Suprapubic skin (tissue), 4 donors: Measurements from ENCODE around the gene SLC6A6.

Source experiments
- EP300 ChIP-seq: sonication (generic); formaldehyde crosslinking; IDR thresholded peaks from one replicate; pipeline ENCODE4 v1.6.1; 2017; ENCODE audit warnings: antibody characterized with exemption
- POLR2A ChIP-seq, 2 donors: fragments of 450-650 bp; IDR thresholded peaks; one replicate each; pipeline ENCODE4 v1.6.1; 2017; ENCODE audit warnings: antibody characterized with exemption in 2 of 2, mild to moderate bottlenecking in 2 of 2, moderate library complexity in 2 of 2
- POLR2AphosphoS5 ChIP-seq, 3 donors: sonication (generic); formaldehyde crosslinking; IDR thresholded peaks; one replicate each; pipeline ENCODE4 v1.6.1; 2017; ENCODE audit warnings: antibody characterized with exemption in 3 of 3
- TF ChIP-seq, protein P1 (sequence below), 2 donors: fragments of 200-600 bp in 1 of 2; fragments of 450-650 bp in 1 of 2; sonication (generic) in 1 of 2; IDR thresholded peaks; one replicate each; pipeline ENCODE4 v1.5.1; 2016 to 2019; ENCODE audit warnings: antibody characterized with exemption in 2 of 2, mild to moderate bottlenecking in 1 of 2, moderate library complexity in 1 of 2

DNA sequence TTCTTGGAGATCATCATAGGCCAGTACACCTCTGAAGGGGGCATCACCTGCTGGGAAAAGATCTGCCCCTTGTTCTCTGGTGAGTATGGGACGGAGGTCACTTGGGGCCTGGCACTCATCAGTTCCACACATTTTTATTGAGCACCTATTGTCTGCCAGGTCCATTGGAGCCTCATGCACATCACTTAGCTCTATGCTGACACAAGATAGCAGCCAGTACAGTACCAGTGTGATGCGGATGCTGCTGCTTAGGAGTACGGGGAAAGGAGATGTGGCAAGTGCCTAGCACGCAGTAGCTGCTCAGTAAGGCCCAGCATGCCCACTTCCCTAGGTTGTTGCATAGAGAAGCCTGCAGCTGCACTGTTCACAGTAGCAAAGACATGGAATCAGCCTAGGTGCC, 43.4 kb downstream of the SLC6A6 start:
- TF ChIP-seq, protein P1, sequence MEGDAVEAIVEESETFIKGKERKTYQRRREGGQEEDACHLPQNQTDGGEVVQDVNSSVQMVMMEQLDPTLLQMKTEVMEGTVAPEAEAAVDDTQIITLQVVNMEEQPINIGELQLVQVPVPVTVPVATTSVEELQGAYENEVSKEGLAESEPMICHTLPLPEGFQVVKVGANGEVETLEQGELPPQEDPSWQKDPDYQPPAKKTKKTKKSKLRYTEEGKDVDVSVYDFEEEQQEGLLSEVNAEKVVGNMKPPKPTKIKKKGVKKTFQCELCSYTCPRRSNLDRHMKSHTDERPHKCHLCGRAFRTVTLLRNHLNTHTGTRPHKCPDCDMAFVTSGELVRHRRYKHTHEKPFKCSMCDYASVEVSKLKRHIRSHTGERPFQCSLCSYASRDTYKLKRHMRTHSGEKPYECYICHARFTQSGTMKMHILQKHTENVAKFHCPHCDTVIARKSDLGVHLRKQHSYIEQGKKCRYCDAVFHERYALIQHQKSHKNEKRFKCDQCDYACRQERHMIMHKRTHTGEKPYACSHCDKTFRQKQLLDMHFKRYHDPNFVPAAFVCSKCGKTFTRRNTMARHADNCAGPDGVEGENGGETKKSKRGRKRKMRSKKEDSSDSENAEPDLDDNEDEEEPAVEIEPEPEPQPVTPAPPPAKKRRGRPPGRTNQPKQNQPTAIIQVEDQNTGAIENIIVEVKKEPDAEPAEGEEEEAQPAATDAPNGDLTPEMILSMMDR (IDR thresholded peaks at IDR 0.05), result no peak
- TF ChIP-seq POLR2A (IDR thresholded peaks at IDR 0.05) (no peak), POLR2AphosphoS5 (IDR thresholded peaks at IDR 0.05) (no peak), EP300 (no peak)
